Measurements from ENCODE around the gene MAGI2. TPM values are rescaled to one million over a fixed set of nuclear protein-coding genes. Genes with fewer than 3 reads are reported as not detected.

Gene MAGI2
- total RNA-seq, 1 experiment from 2014 or later = 0.52 TPM

DNA sequence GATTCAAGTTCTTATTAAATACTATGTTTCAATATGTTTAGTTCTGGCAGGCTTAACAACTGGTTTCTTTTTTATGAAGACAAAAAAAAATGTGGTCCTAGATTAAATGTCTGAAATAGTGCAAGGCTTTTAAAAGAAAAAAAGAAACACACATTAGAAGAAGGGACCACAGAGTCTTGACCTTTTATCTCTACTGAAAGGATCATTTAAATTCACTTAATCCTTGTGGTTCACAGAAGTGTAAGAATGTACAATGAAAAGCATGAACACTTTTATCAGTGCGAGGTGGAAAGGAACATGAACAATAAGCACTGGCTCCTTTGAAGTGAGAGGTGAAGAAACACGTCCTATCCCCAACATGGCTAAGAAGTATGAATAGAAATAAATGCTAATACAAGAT is 765.1 kb downstream of the MAGI2 start:
- no peak overlapping the region for H3K27ac Mint-ChIP-seq (ENCODE audit: unreplicated experiment)
- H3K36me3 Mint-ChIP-seq (ENCODE audit: insufficient read depth, unreplicated experiment) = no peaks in the 10 kb centered on the region
- intact Hi-C loops (cut with micrococcal nuclease; ENCODE audit: unreplicated experiment) = no loop called here
- BruUV-seq (replicated peaks) = no TSS peak
- DNase-seq = no peak
- CTCF ChIA-PET = no interaction called here
- H3K4me3 Mint-ChIP-seq (ENCODE audit: low read depth, unreplicated experiment) = no peak overlapping the region
- no peaks in the 10 kb centered on the region for H3K4me1 Mint-ChIP-seq (ENCODE audit: low read depth, unreplicated experiment)
- no peaks in the 10 kb centered on the region for H3K9me3 Mint-ChIP-seq (ENCODE audit: low read depth, unreplicated experiment)
- TF ChIP-seq, protein P1, sequence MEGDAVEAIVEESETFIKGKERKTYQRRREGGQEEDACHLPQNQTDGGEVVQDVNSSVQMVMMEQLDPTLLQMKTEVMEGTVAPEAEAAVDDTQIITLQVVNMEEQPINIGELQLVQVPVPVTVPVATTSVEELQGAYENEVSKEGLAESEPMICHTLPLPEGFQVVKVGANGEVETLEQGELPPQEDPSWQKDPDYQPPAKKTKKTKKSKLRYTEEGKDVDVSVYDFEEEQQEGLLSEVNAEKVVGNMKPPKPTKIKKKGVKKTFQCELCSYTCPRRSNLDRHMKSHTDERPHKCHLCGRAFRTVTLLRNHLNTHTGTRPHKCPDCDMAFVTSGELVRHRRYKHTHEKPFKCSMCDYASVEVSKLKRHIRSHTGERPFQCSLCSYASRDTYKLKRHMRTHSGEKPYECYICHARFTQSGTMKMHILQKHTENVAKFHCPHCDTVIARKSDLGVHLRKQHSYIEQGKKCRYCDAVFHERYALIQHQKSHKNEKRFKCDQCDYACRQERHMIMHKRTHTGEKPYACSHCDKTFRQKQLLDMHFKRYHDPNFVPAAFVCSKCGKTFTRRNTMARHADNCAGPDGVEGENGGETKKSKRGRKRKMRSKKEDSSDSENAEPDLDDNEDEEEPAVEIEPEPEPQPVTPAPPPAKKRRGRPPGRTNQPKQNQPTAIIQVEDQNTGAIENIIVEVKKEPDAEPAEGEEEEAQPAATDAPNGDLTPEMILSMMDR (IDR thresholded peaks at IDR 0.05; ENCODE audit: unreplicated experiment) = no peak
- H3K27me3 Mint-ChIP-seq (ENCODE audit: unreplicated experiment) = no peaks in the 10 kb centered on the region

DNA sequence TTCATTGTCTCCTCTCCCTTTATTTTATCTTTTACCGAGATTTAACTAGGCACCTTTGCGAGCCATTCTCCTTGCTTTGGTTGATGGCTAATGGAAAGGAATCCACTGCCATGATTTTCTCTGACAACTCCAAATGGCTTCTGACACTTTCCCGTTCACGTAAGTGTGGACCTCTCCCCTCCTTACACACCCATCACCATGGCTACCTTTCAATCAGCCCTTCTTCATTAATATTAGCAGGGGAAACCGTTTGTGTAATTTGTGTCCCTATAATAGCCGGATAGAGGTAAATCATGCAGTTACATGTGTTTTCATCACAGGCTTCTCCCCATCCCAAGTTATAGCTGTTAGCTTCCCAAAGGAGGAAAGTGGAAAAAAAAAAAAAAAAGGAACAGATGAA is 767.3 kb downstream of the MAGI2 start:
- no peak overlapping the region for H3K27ac Mint-ChIP-seq (ENCODE audit: unreplicated experiment)
- CTCF ChIA-PET = interaction anchor here (0.6 kb wide), 1 partner anchor 624 kb away, joined by 4 read pairs; no protein-coding TSS in a partner anchor
- intact Hi-C loops (cut with micrococcal nuclease; ENCODE audit: unreplicated experiment) = no loop called here
- no TSS peak for BruUV-seq (replicated peaks)
- TF ChIP-seq, protein P1 (IDR thresholded peaks at IDR 0.05; ENCODE audit: unreplicated experiment) = no peak
- no peaks in the 10 kb centered on the region for H3K27me3 Mint-ChIP-seq (ENCODE audit: unreplicated experiment)
- DNase-seq = no peak
- H3K9me3 Mint-ChIP-seq (ENCODE audit: low read depth, unreplicated experiment) = no peaks in the 10 kb centered on the region
- no peaks in the 10 kb centered on the region for H3K36me3 Mint-ChIP-seq (ENCODE audit: insufficient read depth, unreplicated experiment)
- no peaks in the 10 kb centered on the region for H3K4me1 Mint-ChIP-seq (ENCODE audit: low read depth, unreplicated experiment)
- no peak overlapping the region for H3K4me3 Mint-ChIP-seq (ENCODE audit: low read depth, unreplicated experiment)

DNA sequence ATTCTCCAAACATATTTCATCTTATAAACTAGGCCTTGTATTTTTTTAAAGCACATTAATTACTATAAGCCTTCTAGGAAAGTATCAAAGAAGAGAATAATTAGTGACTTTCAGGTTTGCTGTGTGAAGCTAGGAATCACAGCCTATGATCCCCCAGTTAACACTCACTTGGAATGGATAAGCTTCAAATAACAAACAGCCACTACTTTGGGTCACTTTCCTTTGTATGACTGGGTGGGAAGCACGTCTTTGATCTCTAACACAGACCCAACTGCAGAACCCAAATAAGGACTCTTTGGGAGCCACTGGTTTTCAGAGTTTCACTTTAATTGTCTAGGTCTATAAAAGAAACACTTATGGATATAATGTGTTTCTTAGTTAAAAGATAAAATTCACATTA is 769.3 kb downstream of the MAGI2 start:
- Mint-ChIP-seq H3K4me1 (ENCODE audit: low read depth, unreplicated experiment) (no peaks in the 10 kb centered on the region), H3K27me3 (ENCODE audit: unreplicated experiment) (no peaks in the 10 kb centered on the region), H3K4me3 (ENCODE audit: low read depth, unreplicated experiment) (no peak overlapping the region), H3K9me3 (ENCODE audit: low read depth, unreplicated experiment) (no peaks in the 10 kb centered on the region), H3K36me3 (ENCODE audit: insufficient read depth, unreplicated experiment) (no peaks in the 10 kb centered on the region), H3K27ac (ENCODE audit: unreplicated experiment) (no peak overlapping the region)
- TF ChIP-seq, protein P1 (IDR thresholded peaks at IDR 0.05; ENCODE audit: unreplicated experiment) = no peak
- CTCF ChIA-PET = no interaction called here
- intact Hi-C loops (cut with micrococcal nuclease; ENCODE audit: unreplicated experiment) = no loop called here
- no peak for DNase-seq
- no TSS peak for BruUV-seq (replicated peaks)

DNA sequence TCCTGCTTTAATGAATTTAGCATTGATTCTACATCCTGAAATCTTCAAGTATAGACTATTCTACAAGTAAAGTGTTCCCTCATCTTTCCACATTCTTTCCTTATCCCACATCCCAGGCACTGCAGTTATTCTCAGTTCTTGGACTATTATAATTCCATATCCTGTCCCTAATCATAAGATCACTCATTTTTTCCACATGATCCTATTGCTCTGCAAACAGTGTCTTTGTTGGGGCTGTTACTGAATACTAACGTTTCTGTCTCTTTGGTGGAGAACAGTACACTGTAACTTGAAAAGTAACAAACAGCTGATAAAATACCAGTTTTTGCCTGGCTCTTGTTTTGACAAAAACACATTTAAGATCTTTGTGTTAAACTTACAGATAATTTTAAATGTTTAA is 769.9 kb downstream of the MAGI2 start:
- intact Hi-C loops (cut with micrococcal nuclease; ENCODE audit: unreplicated experiment) = no loop called here
- TF ChIP-seq, protein P1 (IDR thresholded peaks at IDR 0.05; ENCODE audit: unreplicated experiment) = no peak
- Mint-ChIP-seq H3K4me3 (ENCODE audit: low read depth, unreplicated experiment) (no peak overlapping the region), H3K27me3 (ENCODE audit: unreplicated experiment) (no peaks in the 10 kb centered on the region), H3K27ac (ENCODE audit: unreplicated experiment) (no peak overlapping the region), H3K4me1 (ENCODE audit: low read depth, unreplicated experiment) (no peaks in the 10 kb centered on the region), H3K9me3 (ENCODE audit: low read depth, unreplicated experiment) (no peaks in the 10 kb centered on the region), H3K36me3 (ENCODE audit: insufficient read depth, unreplicated experiment) (no peaks in the 10 kb centered on the region)
- CTCF ChIA-PET = no interaction called here
- BruUV-seq (replicated peaks) = no TSS peak
- no peak for DNase-seq
